ENCODE results near the gene XPO6.

Gene XPO6

DNA sequence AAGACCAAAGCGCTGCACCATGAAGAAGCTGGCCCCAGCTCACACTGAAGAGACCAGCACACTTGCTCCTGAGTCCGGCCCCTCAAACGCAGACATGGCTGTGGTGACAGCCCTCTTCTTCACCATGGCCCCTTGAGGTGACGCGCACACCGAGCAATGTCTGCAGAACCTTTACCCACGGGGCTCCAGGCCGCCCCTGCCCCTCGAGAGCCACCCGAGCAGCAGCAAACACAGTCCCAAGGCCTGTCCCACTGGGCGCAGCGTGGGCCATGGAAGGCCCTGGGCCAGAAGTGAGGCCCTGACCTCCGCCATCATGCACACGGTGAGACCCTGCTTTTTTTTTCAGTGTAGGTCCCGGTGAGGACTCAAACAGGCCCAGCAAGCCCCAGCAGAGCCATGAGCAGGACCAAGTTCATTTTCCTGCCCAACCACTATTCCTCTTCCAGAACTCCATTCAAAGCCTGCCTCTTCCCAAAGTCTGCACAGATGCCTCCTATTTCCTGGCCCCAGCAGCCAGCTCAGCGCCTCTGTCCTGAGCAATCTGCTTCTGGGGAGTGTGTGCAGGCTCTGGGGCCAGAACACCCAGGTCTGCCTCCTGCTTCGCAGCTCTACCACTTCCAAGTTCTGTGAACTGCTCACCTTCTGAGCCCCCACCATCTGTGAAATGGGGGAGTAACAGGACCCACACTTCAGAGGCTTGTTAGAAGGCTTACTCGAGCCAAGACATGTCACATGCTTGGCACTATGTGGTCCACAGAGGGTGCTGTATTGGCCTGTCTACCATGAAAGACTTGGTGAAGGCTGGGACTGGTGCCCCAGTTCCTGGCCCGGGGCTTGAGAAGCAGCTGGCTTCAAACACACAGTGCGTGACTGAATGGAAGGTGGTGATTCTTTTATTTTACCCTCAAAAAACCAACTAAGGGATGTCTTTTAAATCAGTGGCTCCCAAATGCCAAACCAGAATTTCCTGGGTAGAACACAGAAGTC lies 112.5 kb downstream of the XPO6 start:
- no peak overlapping the region for H3K9ac ChIP-seq (ENCODE audit: low read depth, low read length, poor library complexity, severe bottlenecking)
- H3K9me3 ChIP-seq (ENCODE audit: insufficient read depth, low read depth, low read length), result no peaks in the 10 kb centered on the region
- no peaks in the 10 kb centered on the region for H3K9me2 ChIP-seq (replicated peaks; ENCODE audit: low read depth, low read length)
- H3K36me3 ChIP-seq (ENCODE audit: insufficient read depth, low read length), result peaks cover 71% of the 10 kb centered on the region; the same call in 1 of the 2 replicates
- H3K79me2 ChIP-seq (ENCODE audit: insufficient read depth, low read length), result no peaks in the 10 kb centered on the region
- H3K4me3 ChIP-seq (ENCODE audit: low read length, poor library complexity, severe bottlenecking), result no peak overlapping the region
- no peaks in the 10 kb centered on the region for H3K27me3 ChIP-seq (ENCODE audit: insufficient read depth, low read length, poor library complexity, severe bottlenecking)
- TF ChIP-seq EZH2phosphoT487 (IDR thresholded peaks at IDR 0.05; ENCODE audit: borderline replicate concordance), result no peak
- TF ChIP-seq, protein P1, sequence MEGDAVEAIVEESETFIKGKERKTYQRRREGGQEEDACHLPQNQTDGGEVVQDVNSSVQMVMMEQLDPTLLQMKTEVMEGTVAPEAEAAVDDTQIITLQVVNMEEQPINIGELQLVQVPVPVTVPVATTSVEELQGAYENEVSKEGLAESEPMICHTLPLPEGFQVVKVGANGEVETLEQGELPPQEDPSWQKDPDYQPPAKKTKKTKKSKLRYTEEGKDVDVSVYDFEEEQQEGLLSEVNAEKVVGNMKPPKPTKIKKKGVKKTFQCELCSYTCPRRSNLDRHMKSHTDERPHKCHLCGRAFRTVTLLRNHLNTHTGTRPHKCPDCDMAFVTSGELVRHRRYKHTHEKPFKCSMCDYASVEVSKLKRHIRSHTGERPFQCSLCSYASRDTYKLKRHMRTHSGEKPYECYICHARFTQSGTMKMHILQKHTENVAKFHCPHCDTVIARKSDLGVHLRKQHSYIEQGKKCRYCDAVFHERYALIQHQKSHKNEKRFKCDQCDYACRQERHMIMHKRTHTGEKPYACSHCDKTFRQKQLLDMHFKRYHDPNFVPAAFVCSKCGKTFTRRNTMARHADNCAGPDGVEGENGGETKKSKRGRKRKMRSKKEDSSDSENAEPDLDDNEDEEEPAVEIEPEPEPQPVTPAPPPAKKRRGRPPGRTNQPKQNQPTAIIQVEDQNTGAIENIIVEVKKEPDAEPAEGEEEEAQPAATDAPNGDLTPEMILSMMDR (conservative IDR thresholded peaks at IDR 0.05; ENCODE audit: low read length), result no peak
- no peak overlapping the region for H2AFZ ChIP-seq (ENCODE audit: low read length)
- H4K20me1 ChIP-seq (ENCODE audit: insufficient read depth, low read length, poor library complexity, severe bottlenecking), result no peaks in the 10 kb centered on the region
- H3F3A ChIP-seq (ENCODE audit: low read depth), result no peaks in the 10 kb centered on the region
- H3K4me1 ChIP-seq (ENCODE audit: insufficient read depth, low read length, poor library complexity, severe bottlenecking), result no peaks in the 10 kb centered on the region
- H3K4me2 ChIP-seq (ENCODE audit: low read depth, low read length, poor library complexity, severe bottlenecking), result no peak overlapping the region

- Histone ChIP-seq H4K20me1 (ENCODE audit: insufficient read depth, low read length, poor library complexity, severe bottlenecking) (no peaks in the 10 kb centered on the region), H3K9me3 (ENCODE audit: insufficient read depth, low read depth, low read length) (no peaks in the 10 kb centered on the region), H3K4me2 (ENCODE audit: low read depth, low read length, poor library complexity, severe bottlenecking) (no peak overlapping the region), H3K9ac (ENCODE audit: low read depth, low read length, poor library complexity, severe bottlenecking) (no peak overlapping the region), H3K36me3 (ENCODE audit: insufficient read depth, low read length) (peaks cover 62% of the 10 kb centered on the region; the same call in 1 of the 2 replicates), H3K79me2 (ENCODE audit: insufficient read depth, low read length) (no peaks in the 10 kb centered on the region), H3F3A (ENCODE audit: low read depth) (no peaks in the 10 kb centered on the region), H2AFZ (ENCODE audit: low read length) (no peak overlapping the region), H3K27me3 (ENCODE audit: insufficient read depth, low read length, poor library complexity, severe bottlenecking) (no peaks in the 10 kb centered on the region), H3K4me3 (ENCODE audit: low read length, poor library complexity, severe bottlenecking) (no peak overlapping the region), H3K9me2 (replicated peaks; ENCODE audit: low read depth, low read length) (no peaks in the 10 kb centered on the region), H3K4me1 (ENCODE audit: insufficient read depth, low read length, poor library complexity, severe bottlenecking) (no peaks in the 10 kb centered on the region)
- TF ChIP-seq, protein P1 (conservative IDR thresholded peaks at IDR 0.05; ENCODE audit: low read length), result no peak
- no peak for TF ChIP-seq EZH2phosphoT487 (IDR thresholded peaks at IDR 0.05; ENCODE audit: borderline replicate concordance)
Measured at GRCh38 chr16:28098171-28098958, 113.4 kb downstream of the XPO6 start.

DNA sequence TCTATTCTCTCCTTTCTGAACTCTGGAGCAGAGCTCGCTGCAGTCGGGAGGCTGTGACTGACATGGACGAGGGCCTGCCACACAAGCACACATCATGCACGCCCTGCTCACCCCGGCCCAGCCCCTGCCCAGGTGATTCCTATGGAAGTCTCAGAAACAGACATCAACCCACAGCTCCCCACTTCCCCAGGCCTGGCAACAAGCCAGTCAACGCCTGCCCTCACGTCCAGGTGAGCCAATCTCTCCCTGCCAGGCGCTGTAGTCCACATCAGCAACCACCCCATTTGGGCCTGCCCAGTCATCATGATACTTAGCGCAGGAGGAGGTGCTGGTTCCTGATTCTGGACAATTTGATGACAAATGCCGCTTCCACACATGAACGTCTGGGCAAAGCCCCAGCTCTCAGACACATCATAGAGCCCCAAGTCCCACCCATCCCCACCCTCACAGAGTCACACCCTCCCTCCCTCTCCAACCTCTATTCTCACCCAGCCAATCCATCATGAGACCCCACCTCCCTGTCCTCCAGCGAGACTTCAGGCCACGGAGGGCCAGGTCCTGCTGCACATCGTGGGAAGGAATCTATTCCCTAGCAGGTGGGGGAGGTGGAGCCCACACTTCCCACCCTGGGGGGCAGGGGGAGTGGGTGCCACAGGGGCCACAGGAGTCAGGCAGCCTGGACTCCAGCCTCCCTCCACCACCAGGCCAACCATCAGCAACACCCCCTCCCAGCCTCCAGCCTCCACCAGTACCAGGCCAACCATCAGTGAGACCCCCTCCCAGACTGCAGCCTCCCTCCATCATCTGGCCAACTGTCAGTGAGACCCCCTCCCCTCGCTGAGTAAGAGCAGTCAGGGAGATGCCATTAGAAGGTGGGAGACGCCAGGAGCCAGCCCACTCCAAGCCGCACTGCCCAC lies 114.5 kb downstream of the XPO6 start:
- no peak for TF ChIP-seq EZH2phosphoT487 (IDR thresholded peaks at IDR 0.05; ENCODE audit: borderline replicate concordance)
- TF ChIP-seq, protein P1 (conservative IDR thresholded peaks at IDR 0.05; ENCODE audit: low read length), result no peak
- no peak overlapping the region for H3K9ac ChIP-seq (ENCODE audit: low read depth, low read length, poor library complexity, severe bottlenecking)
- no peak overlapping the region for H3K4me2 ChIP-seq (ENCODE audit: low read depth, low read length, poor library complexity, severe bottlenecking)
- no peaks in the 10 kb centered on the region for H3F3A ChIP-seq (ENCODE audit: low read depth)
- no peaks in the 10 kb centered on the region for H4K20me1 ChIP-seq (ENCODE audit: insufficient read depth, low read length, poor library complexity, severe bottlenecking)
- no peaks in the 10 kb centered on the region for H3K4me1 ChIP-seq (ENCODE audit: insufficient read depth, low read length, poor library complexity, severe bottlenecking)
- no peaks in the 10 kb centered on the region for H3K27me3 ChIP-seq (ENCODE audit: insufficient read depth, low read length, poor library complexity, severe bottlenecking)
- no peak overlapping the region for H2AFZ ChIP-seq (ENCODE audit: low read length)
- H3K9me2 ChIP-seq (replicated peaks; ENCODE audit: low read depth, low read length), result no peaks in the 10 kb centered on the region
- no peaks in the 10 kb centered on the region for H3K79me2 ChIP-seq (ENCODE audit: insufficient read depth, low read length)
- no peaks in the 10 kb centered on the region for H3K9me3 ChIP-seq (ENCODE audit: insufficient read depth, low read depth, low read length)
- H3K36me3 ChIP-seq (ENCODE audit: insufficient read depth, low read length), result peaks cover 51% of the 10 kb centered on the region; the same call in 1 of the 2 replicates
- no peak overlapping the region for H3K4me3 ChIP-seq (ENCODE audit: low read length, poor library complexity, severe bottlenecking)
